NT2/D1 (cell line): ENCODE results near the gene ENTHD1.

ENCODE experiments used
- YY1 ChIP-seq: IDR thresholded peaks from 2 replicates; pipeline ENCODE4 v1.6.1; 2011; ENCODE audit not compliant: insufficient read length, insufficient read depth
- ZNF274 ChIP-seq: IDR thresholded peaks from 2 replicates; pipeline ENCODE4 v1.6.1; 2011; ENCODE audit warnings: mild to moderate bottlenecking, low read depth, low read length

GRCh38 chr22:39717099-39717498 is 176.5 kb downstream of the ENTHD1 start:
- TF ChIP-seq YY1: no peak
- TF ChIP-seq ZNF274: no peak
